ENCODE measurements around the gene NOX3. TPM values are rescaled to one million over a fixed set of nuclear protein-coding genes. Genes with fewer than 3 reads are reported as not detected.
"Not testable (repeated sequence)": the region's sequence is repeated elsewhere in the genome, so short reads cannot be mapped to it uniquely, and the experiment has no call there.

Gene NOX3
- total RNA-seq, 4 donors from 2014 or later = not detected

- no peak for DNase-seq
- peaks cover 0 to 15% of the 10 kb centered on the region in 2 donors for H3K4me1 ChIP-seq
- H3K4me3 ChIP-seq (replicated peaks in 1 of 3) = no peak overlapping the region
- no peaks in the 10 kb centered on the region for H3K27me3 ChIP-seq
- WGBS, 2 donors = 84 to 96% methylated on average over 6 of the region's 6 CpGs
- H3K27ac ChIP-seq = no peak overlapping the region
- TF ChIP-seq CTCF (IDR thresholded peaks at IDR 0.05) (no peak), POLR2A (IDR thresholded peaks at IDR 0.05) (no peak)
- H3K9me3 ChIP-seq = no peaks in the 10 kb centered on the region
- intact Hi-C loops (cut with DNase I) = no loop called here
- no peaks in the 10 kb centered on the region for H3K36me3 ChIP-seq
Observed at GRCh38 chr6:155366325-155366724, 89.3 kb downstream of the NOX3 start.

- DNase-seq = peak; percentile 17 to 20
- Histone ChIP-seq H3K27me3 (no peaks in the 10 kb centered on the region), H3K36me3 (no peaks in the 10 kb centered on the region), H3K4me1 (peaks cover 0 to 15% of the 10 kb centered on the region in 2 donors), H3K27ac (no peak overlapping the region), H3K4me3 (replicated peaks in 1 of 3) (no peak overlapping the region), H3K9me3 (no peaks in the 10 kb centered on the region)
- TF ChIP-seq CTCF (IDR thresholded peaks at IDR 0.05) = no peak
- no peak for TF ChIP-seq POLR2A (IDR thresholded peaks at IDR 0.05)
- WGBS, 2 donors = 43 to 48% methylated on average over 3 of the region's 3 CpGs
- intact Hi-C loops (cut with DNase I) = no loop called here
Observed at GRCh38 chr6:155364844-155365437, 90.7 kb downstream of the NOX3 start.

- intact Hi-C loops (cut with DNase I); H3K27me3 ChIP-seq; H3K9me3 ChIP-seq; H3K4me3 ChIP-seq (replicated peaks in 1 of 3); H3K36me3 ChIP-seq; DNase-seq; H3K27ac ChIP-seq: not testable (repeated sequence)
- H3K4me1 ChIP-seq = peaks cover 0 to 15% of the 10 kb centered on the region in 2 donors
- WGBS, 2 donors = 74 to 80% methylated on average over 12 of the region's 12 CpGs
Observed at GRCh38 chr6:155364021-155364420, 91.6 kb downstream of the NOX3 start.

- H3K4me3 ChIP-seq (replicated peaks in 1 of 3); H3K9me3 ChIP-seq; DNase-seq; H3K27me3 ChIP-seq; H3K36me3 ChIP-seq; H3K27ac ChIP-seq; intact Hi-C loops (cut with DNase I): not testable (repeated sequence)
- H3K4me1 ChIP-seq = peaks cover 0 to 15% of the 10 kb centered on the region in 2 donors
- 95 to 98% methylated on average over 11 to 25 of the region's 39 CpGs for WGBS, 2 donors
Observed at GRCh38 chr6:155362968-155363632, 92.5 kb downstream of the NOX3 start.

GRCh38 chr6:155354167-155354566 is 101.5 kb downstream of the NOX3 start:
- TF ChIP-seq CTCF (IDR thresholded peaks at IDR 0.05) (no peak), POLR2A (IDR thresholded peaks at IDR 0.05) (no peak)
- no peak overlapping the region for H3K4me3 ChIP-seq (replicated peaks in 1 of 3)
- no peak overlapping the region for H3K27ac ChIP-seq
- no peaks in the 10 kb centered on the region for H3K27me3 ChIP-seq
- intact Hi-C loops (cut with DNase I) = no loop called here
- peaks cover 3 to 21% of the 10 kb centered on the region in 2 donors for H3K4me1 ChIP-seq
- no peak for DNase-seq
- H3K9me3 ChIP-seq = no peaks in the 10 kb centered on the region
- no peaks in the 10 kb centered on the region for H3K36me3 ChIP-seq

- TF ChIP-seq CTCF (IDR thresholded peaks at IDR 0.05) = no peak
- no peak for TF ChIP-seq POLR2A (IDR thresholded peaks at IDR 0.05)
- Histone ChIP-seq H3K4me1 (peaks cover 3 to 21% of the 10 kb centered on the region in 2 donors), H3K27me3 (no peaks in the 10 kb centered on the region), H3K9me3 (no peaks in the 10 kb centered on the region), H3K4me3 (replicated peaks in 1 of 3) (no peak overlapping the region), H3K36me3 (no peaks in the 10 kb centered on the region), H3K27ac (peak overlapping the region in 2 of 3 donors; percentile 57 to 70)
- DNase-seq = no peak
- intact Hi-C loops (cut with DNase I) = no loop called here
Observed at GRCh38 chr6:155352811-155353210, 102.8 kb downstream of the NOX3 start.
